ENCODE measurements around the gene RLN2.
"Not testable (repeated sequence)": the region's sequence is repeated elsewhere in the genome, so short reads cannot be mapped to it uniquely, and the experiment has no call there.

RLN2 gene

GRCh38 chr9:5303840-5304795 is at the start of gene RLN2:
Gene RLN2, minus strand, starts transcription at chr9:5304716. Its CDS starts 136 bp downstream, at chr9:5304580.
- peak; percentile 7 to 10 for DNase-seq

- DNase-seq = no peak
These were observed 49.7 kb upstream of the RLN2 start for GRCh38 chr9:5354184-5354583.

GRCh38 chr9:5352637-5353248 is 48.2 kb upstream of the RLN2 start:
- no peak for DNase-seq

GRCh38 chr9:5338992-5339981 is 34.8 kb upstream of the RLN2 start, which contains the start of gene RLN1:
Gene RLN1, minus strand, starts transcription at chr9:5339876. Its CDS starts 130 bp downstream, at chr9:5339746.
- peak; percentile 16 to 33 for DNase-seq

- DNase-seq = no peak
These were observed 32.2 kb upstream of the RLN2 start for GRCh38 chr9:5336688-5337087.

GRCh38 chr9:5331276-5331675 is 26.8 kb upstream of the RLN2 start:
- DNase-seq = not testable (repeated sequence)

GRCh38 chr9:5326893-5327548 is 22.5 kb upstream of the RLN2 start:
- DNase-seq = no peak

GRCh38 chr9:5326187-5326586 is 21.7 kb upstream of the RLN2 start:
- no peak for DNase-seq

GRCh38 chr9:5321601-5322000 is 17.1 kb upstream of the RLN2 start:
- DNase-seq = not testable (repeated sequence)

GRCh38 chr9:5321058-5321457 is 16.5 kb upstream of the RLN2 start:
- DNase-seq = no peak

- DNase-seq = not testable (repeated sequence)
These were observed 11.9 kb upstream of the RLN2 start for GRCh38 chr9:5316406-5316805.

GRCh38 chr9:5315187-5315923 is 10.8 kb upstream of the RLN2 start:
- no peak for DNase-seq

- DNase-seq = no peak
These were observed 6.3 kb upstream of the RLN2 start for GRCh38 chr9:5310851-5311250.

- no peak for DNase-seq
These were observed 1.2 kb upstream of the RLN2 start for GRCh38 chr9:5305741-5306140.

- DNase-seq = no peak
These were observed 3.0 kb downstream of the RLN2 start for GRCh38 chr9:5301544-5301943.

- no peak for DNase-seq
These were observed 12.4 kb downstream of the RLN2 start for GRCh38 chr9:5292141-5292540.

GRCh38 chr9:5288591-5288990 is 15.9 kb downstream of the RLN2 start:
- no peak for DNase-seq

- DNase-seq = no peak
These were observed 18.3 kb downstream of the RLN2 start for GRCh38 chr9:5286262-5286661.

- DNase-seq = no peak
These were observed 26.0 kb downstream of the RLN2 start for GRCh38 chr9:5278486-5278885.

- no peak for DNase-seq
These were observed 29.7 kb downstream of the RLN2 start for GRCh38 chr9:5274770-5275169.

- no peak for DNase-seq
These were observed 35.2 kb downstream of the RLN2 start for GRCh38 chr9:5269249-5269715.

All from activated CD4-positive, alpha-beta T cell treated with anti-CD3 and anti-CD28 coated beads, Interleukin-2, amount 50 U/mL, for 48 hours (primary cell).